Fibroblast of lung (primary cell): ENCODE results near the gene EEFSEC. TPM values are rescaled to one million over a fixed set of nuclear protein-coding genes. Genes with fewer than 3 reads are reported as not detected.

Experiments used
- DNase-seq, 2 donors: peaks; one replicate each; pipeline versions ENCODE4 v3.0.0 to v3.0.0-alpha.2; 2010; ENCODE audit warnings: low read depth in 2 of 2
- H2AFZ ChIP-seq: 2 replicates; pipeline ENCODE4 v1.5.1; 2012; ENCODE audit warnings: low read length, control low read depth, inconsistent platforms
- H3K27ac ChIP-seq: 2 replicates; pipeline ENCODE4 v1.5.1; 2011; ENCODE audit warnings: low read length, control low read depth; ENCODE audit not compliant: insufficient read depth
- H3K27me3 ChIP-seq: 2 replicates; pipeline ENCODE4 v1.5.1; 2011; ENCODE audit warnings: mild to moderate bottlenecking, low read length; ENCODE audit not compliant: control insufficient read depth, insufficient read depth
- H3K36me3 ChIP-seq: 2 replicates; pipeline ENCODE4 v1.5.1; 2011; ENCODE audit warnings: low read length; ENCODE audit not compliant: control insufficient read depth, insufficient read depth
- H3K4me1 ChIP-seq: 2 replicates; pipeline ENCODE4 v1.5.1; 2011; ENCODE audit warnings: low read length; ENCODE audit not compliant: control insufficient read depth, insufficient read depth; ENCODE audit errors: extremely low read depth
- H3K4me2 ChIP-seq: 2 replicates; pipeline ENCODE4 v1.5.1; 2011; ENCODE audit warnings: low read length, control low read depth; ENCODE audit not compliant: insufficient read depth; ENCODE audit errors: extremely low read depth
- H3K4me3 ChIP-seq, 4 experiments: fragments of 200-600 bp in 1 of 4; sonication (generic) in 1 of 4; replicated peaks in 1 of 4; 2 replicates each; pipeline ENCODE4 v1.5.1; 2011 to 2016; ENCODE audit warnings: low read length in 4 of 4, low read depth in 3 of 4, mild to moderate bottlenecking in 3 of 4, control low read depth in 2 of 4, inconsistent platforms in 1 of 4, mixed read lengths in 1 of 4; ENCODE audit not compliant: insufficient read depth in 1 of 4; ENCODE audit errors: control extremely low read depth in 1 of 4
- H3K79me2 ChIP-seq: 2 replicates; pipeline ENCODE4 v1.5.1; 2012; ENCODE audit warnings: mild to moderate bottlenecking, low read length, inconsistent platforms; ENCODE audit not compliant: control insufficient read depth, insufficient read depth
- H3K9ac ChIP-seq: 2 replicates; pipeline ENCODE4 v1.5.1; 2011; ENCODE audit warnings: mild to moderate bottlenecking, low read length, control low read depth; ENCODE audit not compliant: insufficient read depth
- H3K9me3 ChIP-seq: 2 replicates; pipeline ENCODE4 v1.5.1; 2012; ENCODE audit warnings: low read depth, low read length; ENCODE audit not compliant: control insufficient read depth, insufficient read depth
- H4K20me1 ChIP-seq: 2 replicates; pipeline ENCODE4 v1.5.1; 2011; ENCODE audit warnings: low read length; ENCODE audit not compliant: control insufficient read depth, insufficient read depth; ENCODE audit errors: extremely low read depth
- EZH2 ChIP-seq: IDR thresholded peaks from 2 replicates; pipeline ENCODE4 v1.5.1; 2012; ENCODE audit warnings: low read length, control low read depth, mild to moderate bottlenecking; ENCODE audit errors: missing control alignments
- polyA plus RNA-seq, 2 donors: library from polyadenylated mRNA; depleted of rRNA in 1 of 2; stranded (reverse) in 1 of 2; unstranded in 1 of 2; fragments of >200 nt; gene quantifications; 2 replicates each; pipeline ENCODE4 v1.2.1, GENCODE V29; 2011 to 2012; ENCODE audit warnings: missing spikeins in 1 of 2
- total RNA-seq: library from RNA; depleted of rRNA; stranded (reverse); fragments of >200 nt; gene quantifications from 2 replicates; pipeline ENCODE4 v1.2.1, GENCODE V29; 2014
- TF ChIP-seq, protein P1 (sequence below), 2 donors: IDR thresholded peaks in 1 of 2; conservative IDR thresholded peaks in 1 of 2; 1 replicate in 1 of 2; 2 replicates in 1 of 2; pipeline ENCODE4 v1.5.1; 2011 to 2012; ENCODE audit warnings: low read length in 2 of 2, control low read depth in 1 of 2, inconsistent platforms in 1 of 2, low read depth in 1 of 2, mild to moderate bottlenecking in 1 of 2

The EEFSEC gene
- total and polyA plus RNA-seq, 2 donors (not counting 1 experiment from before 2014, with no cell fraction given), result 2.6 to 5.0 TPM

DNA sequence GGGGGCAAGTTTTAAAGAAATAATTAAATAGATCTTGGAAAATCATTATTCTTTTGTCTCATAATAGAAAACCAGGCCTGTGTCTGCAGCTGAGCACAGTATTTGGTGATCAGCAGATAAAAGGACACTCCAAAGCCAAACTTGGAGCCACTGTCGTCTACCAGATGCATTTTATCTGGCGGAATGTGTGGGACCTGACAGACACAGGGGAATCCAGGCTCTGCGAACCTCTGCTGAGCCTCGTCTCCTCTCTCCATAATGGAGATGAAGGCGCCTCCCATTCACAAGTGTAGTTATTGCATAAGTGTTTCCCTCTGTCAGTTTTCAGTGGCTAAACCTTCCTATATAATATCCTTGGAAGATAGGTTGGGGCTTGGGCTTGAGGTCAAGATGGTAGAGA, 42.1 kb downstream of the EEFSEC start:
- Histone ChIP-seq H3K27me3 (no peaks in the 10 kb centered on the region), H3K4me1 (no peaks in the 10 kb centered on the region), H3K4me3 (no peak overlapping the region), H3K4me2 (no peak overlapping the region), H3K9ac (no peak overlapping the region), H3K9me3 (no peaks in the 10 kb centered on the region), H3K79me2 (no peaks in the 10 kb centered on the region), H3K27ac (no peak overlapping the region), H4K20me1 (no peaks in the 10 kb centered on the region), H3K36me3 (no peaks in the 10 kb centered on the region), H2AFZ (peak overlapping the region; percentile 9)
- TF ChIP-seq, protein P1, sequence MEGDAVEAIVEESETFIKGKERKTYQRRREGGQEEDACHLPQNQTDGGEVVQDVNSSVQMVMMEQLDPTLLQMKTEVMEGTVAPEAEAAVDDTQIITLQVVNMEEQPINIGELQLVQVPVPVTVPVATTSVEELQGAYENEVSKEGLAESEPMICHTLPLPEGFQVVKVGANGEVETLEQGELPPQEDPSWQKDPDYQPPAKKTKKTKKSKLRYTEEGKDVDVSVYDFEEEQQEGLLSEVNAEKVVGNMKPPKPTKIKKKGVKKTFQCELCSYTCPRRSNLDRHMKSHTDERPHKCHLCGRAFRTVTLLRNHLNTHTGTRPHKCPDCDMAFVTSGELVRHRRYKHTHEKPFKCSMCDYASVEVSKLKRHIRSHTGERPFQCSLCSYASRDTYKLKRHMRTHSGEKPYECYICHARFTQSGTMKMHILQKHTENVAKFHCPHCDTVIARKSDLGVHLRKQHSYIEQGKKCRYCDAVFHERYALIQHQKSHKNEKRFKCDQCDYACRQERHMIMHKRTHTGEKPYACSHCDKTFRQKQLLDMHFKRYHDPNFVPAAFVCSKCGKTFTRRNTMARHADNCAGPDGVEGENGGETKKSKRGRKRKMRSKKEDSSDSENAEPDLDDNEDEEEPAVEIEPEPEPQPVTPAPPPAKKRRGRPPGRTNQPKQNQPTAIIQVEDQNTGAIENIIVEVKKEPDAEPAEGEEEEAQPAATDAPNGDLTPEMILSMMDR (conservative IDR thresholded peaks at IDR 0.05 in 1 of 2, IDR thresholded peaks at IDR 0.05 in 1 of 2; ENCODE audit: low read depth in 1 of 2, low read length in 2 of 2), result no peak
- no peak for TF ChIP-seq EZH2
- DNase-seq, result no peak

DNA sequence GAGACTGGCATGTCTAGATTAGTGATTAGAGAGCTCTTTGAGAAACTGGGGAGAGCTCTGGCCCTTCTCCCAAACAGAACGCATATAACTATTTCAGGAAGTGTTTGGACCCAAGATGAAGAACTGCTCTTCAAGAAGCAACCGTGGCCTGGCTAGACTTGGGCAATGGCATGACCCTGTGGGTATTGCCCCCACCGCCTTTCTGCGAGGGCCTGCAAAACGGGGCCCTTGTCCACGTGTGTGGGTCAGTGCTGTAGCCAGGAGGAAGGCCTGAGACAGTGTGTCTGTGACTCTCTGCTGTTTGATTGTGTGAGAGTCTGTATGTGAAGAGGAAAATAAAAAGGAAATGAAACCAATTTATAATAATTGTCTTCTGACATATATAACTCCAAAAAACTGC, 42.5 kb downstream of the EEFSEC start:
- H4K20me1 ChIP-seq, result no peaks in the 10 kb centered on the region
- H3K36me3 ChIP-seq, result no peaks in the 10 kb centered on the region
- no peak for DNase-seq
- no peak for TF ChIP-seq EZH2
- TF ChIP-seq, protein P1 (conservative IDR thresholded peaks at IDR 0.05 in 1 of 2, IDR thresholded peaks at IDR 0.05 in 1 of 2; ENCODE audit: low read depth in 1 of 2, low read length in 2 of 2), result no peak
- H3K27ac ChIP-seq, result no peak overlapping the region
- H3K27me3 ChIP-seq, result no peaks in the 10 kb centered on the region
- H3K9me3 ChIP-seq, result no peaks in the 10 kb centered on the region
- no peak overlapping the region for H2AFZ ChIP-seq
- no peak overlapping the region for H3K4me3 ChIP-seq
- no peak overlapping the region for H3K9ac ChIP-seq
- no peaks in the 10 kb centered on the region for H3K4me1 ChIP-seq
- no peaks in the 10 kb centered on the region for H3K79me2 ChIP-seq
- no peak overlapping the region for H3K4me2 ChIP-seq

DNA sequence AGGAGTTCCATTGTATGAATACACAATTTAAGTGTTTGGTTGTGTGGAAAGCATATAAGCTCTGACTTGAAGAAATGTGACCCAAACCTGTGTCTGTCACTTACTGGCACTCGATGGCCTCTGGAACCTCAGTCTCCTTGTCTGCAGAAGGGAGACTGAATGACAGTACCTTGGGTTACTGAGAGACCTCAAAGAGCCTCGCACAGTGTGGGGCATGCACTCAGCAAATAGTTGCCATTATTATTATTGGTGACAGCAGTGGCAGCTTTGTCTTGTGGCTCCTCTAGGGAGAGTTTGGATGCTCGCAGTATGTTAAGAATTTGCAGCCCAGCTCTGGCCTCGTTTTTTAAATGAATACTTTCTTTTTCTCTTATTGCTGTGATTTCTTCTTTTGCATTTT, 43.4 kb downstream of the EEFSEC start:
- H3K27me3 ChIP-seq, result no peaks in the 10 kb centered on the region
- H4K20me1 ChIP-seq, result no peaks in the 10 kb centered on the region
- no peaks in the 10 kb centered on the region for H3K4me1 ChIP-seq
- no peak for DNase-seq
- TF ChIP-seq, protein P1 (conservative IDR thresholded peaks at IDR 0.05 in 1 of 2, IDR thresholded peaks at IDR 0.05 in 1 of 2; ENCODE audit: low read depth in 1 of 2, low read length in 2 of 2), result no peak
- no peak for TF ChIP-seq EZH2
- H3K9ac ChIP-seq, result no peak overlapping the region
- no peak overlapping the region for H2AFZ ChIP-seq
- no peak overlapping the region for H3K4me2 ChIP-seq
- no peak overlapping the region for H3K27ac ChIP-seq
- H3K36me3 ChIP-seq, result no peaks in the 10 kb centered on the region
- no peaks in the 10 kb centered on the region for H3K9me3 ChIP-seq
- H3K79me2 ChIP-seq, result no peaks in the 10 kb centered on the region
- H3K4me3 ChIP-seq, result no peak overlapping the region
